RKO (cell line): Measurements from ENCODE around the gene MARK3.

Source experiments
- DNase-seq: peaks from one replicate; pipeline ENCODE4 v3.0.0-alpha.2; 2016; ENCODE audit warnings: low spot score

Gene MARK3

GRCh38 chr14:103395244-103395643, 10.0 kb downstream of the MARK3 start:
- no peak for DNase-seq

- DNase-seq, result no peak
These were observed 11.2 kb downstream of the MARK3 start for GRCh38 chr14:103396463-103396862.

- DNase-seq, result no peak
These were observed 13.4 kb downstream of the MARK3 start for GRCh38 chr14:103398427-103399195.

GRCh38 chr14:103400537-103400936, 15.3 kb downstream of the MARK3 start:
- DNase-seq, result no peak

GRCh38 chr14:103401223-103402214, 16.3 kb downstream of the MARK3 start:
- peak; percentile 68 for DNase-seq

- DNase-seq, result peak; percentile 64
These were observed 17.5 kb downstream of the MARK3 start for GRCh38 chr14:103402695-103403094.

- DNase-seq, result no peak
These were observed 19.1 kb downstream of the MARK3 start for GRCh38 chr14:103404032-103404918.

- DNase-seq, result no peak
These were observed 19.7 kb downstream of the MARK3 start for GRCh38 chr14:103404920-103405319.

GRCh38 chr14:103408491-103409155, 23.4 kb downstream of the MARK3 start:
- no peak for DNase-seq

- DNase-seq, result no peak
These were observed 31.7 kb downstream of the MARK3 start for GRCh38 chr14:103416916-103417315.

GRCh38 chr14:103418481-103418818, 33.2 kb downstream of the MARK3 start:
- no peak for DNase-seq

GRCh38 chr14:103421556-103421955, 36.3 kb downstream of the MARK3 start:
- DNase-seq, result no peak

GRCh38 chr14:103423050-103423461, 37.8 kb downstream of the MARK3 start:
- peak; percentile 14 for DNase-seq

- DNase-seq, result peak; percentile 19
These were observed 42.5 kb downstream of the MARK3 start for GRCh38 chr14:103427485-103428443.

- no peak for DNase-seq
These were observed 43.7 kb downstream of the MARK3 start for GRCh38 chr14:103428723-103429556.

- no peak for DNase-seq
These were observed 45.1 kb downstream of the MARK3 start for GRCh38 chr14:103430358-103430757.

- DNase-seq, result no peak
These were observed 47.4 kb downstream of the MARK3 start for GRCh38 chr14:103432627-103433026.

GRCh38 chr14:103433916-103434563, 48.8 kb downstream of the MARK3 start:
- no peak for DNase-seq
